Renal cortex interstitium (tissue), 11 donors: ENCODE results near the gene ELOVL1. TPM values are rescaled to one million over a fixed set of nuclear protein-coding genes. Genes with fewer than 3 reads are reported as not detected.
"Not testable (repeated sequence)": the region's sequence is repeated elsewhere in the genome, so short reads cannot be mapped to it uniquely, and the experiment has no call there.

Source experiments
- DNase-seq, 11 donors: peaks; one replicate each; pipeline ENCODE4 v3.0.0-alpha.2; 2013; ENCODE audit warnings: low read depth in 9 of 11, low spot score in 4 of 11; ENCODE audit errors: extremely low read depth in 1 of 11
- polyA plus RNA-seq, 3 donors: library from polyadenylated mRNA; unstranded; fragments of 120-200 nt; gene quantifications; one replicate each; pipeline ENCODE4 v1.2.1, GENCODE V29; 2013; ENCODE audit not compliant: insufficient read length in 3 of 3

The ELOVL1 gene
- polyA plus RNA-seq, 3 donors, result 75.3 to 83.9 (median 77.6) TPM

DNA sequence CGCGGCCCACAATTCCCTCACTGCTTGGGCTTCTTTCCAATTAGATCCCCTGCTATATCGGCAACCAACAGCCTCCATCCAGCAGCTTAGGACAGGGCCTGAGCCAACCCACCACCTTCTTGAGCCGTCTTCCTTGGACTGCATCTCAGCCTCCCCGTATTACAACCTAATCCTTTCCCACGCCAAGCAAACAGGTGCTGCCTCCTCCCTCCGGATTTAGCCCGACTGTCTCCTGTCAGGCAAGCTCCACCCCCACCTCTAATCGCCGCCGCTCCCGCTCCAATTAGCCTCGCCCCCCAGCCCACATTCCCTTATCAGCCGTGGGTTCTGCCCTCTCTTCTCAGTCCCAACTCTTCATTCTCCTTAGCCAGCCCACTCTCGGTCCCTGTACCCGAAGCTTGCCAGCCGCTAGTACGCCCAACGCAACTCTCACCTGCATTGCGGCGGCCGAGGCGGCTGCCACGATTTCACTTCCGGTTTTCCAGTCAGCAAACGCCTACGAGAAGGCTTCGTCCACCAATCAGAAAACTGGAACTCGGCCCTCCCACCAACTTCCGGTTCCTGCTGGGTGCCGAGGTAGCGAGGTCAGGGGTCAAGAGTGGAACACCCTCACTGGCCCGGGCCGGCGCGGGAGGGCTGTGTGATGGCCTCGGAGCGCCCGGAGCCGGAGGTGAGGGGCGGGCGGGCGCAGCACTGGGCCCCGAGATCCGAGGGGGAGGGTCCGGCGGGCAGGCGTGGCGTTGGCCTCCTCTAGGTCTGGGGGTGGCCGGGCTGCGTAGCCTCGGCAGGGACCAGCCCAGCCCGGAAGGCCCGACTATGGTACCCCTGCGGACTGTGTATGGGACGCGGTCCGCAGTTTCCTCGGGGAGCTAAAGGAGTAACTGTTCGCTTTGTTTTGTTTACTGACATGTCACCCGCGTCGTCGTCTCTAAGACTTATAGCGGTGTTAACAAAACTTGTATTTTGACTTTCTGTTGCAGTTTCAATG is 21.8 kb upstream of the ELOVL1 start, which contains the start of the genes MED8 and SZT2:
TSS of gene MED8 (minus strand) at position 475 of the 988 bp plus-strand sequence. CDS start at position 439, 36 bp downstream.
TSS of gene SZT2 (plus strand) at position 574 of the 988 bp plus-strand sequence. CDS start at position 644, 70 bp downstream.
- peak; percentile 84 to 96 (median 93) for DNase-seq

- no peak for DNase-seq
These were observed 20.8 kb upstream of the ELOVL1 start for GRCh38 chr1:43388613-43389012.

DNA sequence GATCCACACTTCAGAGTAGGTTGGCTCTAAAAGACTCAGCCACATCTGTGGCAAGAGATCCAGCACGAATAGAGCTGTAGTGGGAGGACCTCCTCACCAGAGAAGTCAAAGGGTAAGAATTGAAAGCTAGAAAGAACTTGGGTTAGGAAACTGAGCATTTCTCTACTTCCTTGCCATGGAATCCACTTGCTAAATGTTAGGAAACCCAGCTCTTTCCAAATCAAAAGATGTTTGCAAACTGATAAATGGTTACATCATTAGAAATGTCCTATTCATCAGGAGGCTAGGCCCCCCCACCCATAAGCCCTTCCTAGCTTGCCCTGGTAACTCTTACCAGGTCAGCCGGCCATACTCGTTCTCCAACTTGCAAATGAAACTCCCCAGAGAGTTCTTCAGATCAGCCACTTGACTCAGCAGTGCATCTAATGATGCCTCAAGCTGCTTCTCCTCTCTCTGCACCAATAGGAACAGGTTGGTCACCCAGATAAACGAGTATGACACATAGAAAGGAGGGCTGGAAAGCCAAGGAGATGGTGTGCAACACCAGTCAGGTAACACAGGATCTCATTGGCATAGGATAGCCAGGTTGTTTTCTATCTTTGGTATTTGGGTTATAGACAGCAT is 20.3 kb upstream of the ELOVL1 start:
- DNase-seq, result no peak

- DNase-seq, result no peak
These were observed 18.9 kb upstream of the ELOVL1 start for GRCh38 chr1:43386676-43387075.

DNA sequence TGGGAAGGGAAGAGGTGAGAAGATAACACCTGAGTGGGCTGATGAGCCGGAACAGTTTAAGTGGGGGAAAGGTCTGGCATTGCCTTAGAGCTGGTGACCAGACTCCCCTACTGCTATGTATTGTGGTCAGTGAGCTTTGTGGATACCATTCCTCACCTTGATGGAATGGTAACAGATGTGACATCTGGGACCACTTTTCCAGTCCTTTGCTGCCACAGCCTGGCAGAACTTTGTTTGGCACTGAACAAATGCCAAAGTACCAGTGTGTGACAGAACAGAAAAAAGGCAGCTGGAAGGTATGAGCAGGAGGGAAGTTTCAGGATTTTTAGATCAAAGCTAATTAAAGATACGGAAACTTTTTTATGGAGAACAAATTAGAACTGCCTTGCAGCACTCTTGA is 15.6 kb upstream of the ELOVL1 start:
- no peak for DNase-seq

DNA sequence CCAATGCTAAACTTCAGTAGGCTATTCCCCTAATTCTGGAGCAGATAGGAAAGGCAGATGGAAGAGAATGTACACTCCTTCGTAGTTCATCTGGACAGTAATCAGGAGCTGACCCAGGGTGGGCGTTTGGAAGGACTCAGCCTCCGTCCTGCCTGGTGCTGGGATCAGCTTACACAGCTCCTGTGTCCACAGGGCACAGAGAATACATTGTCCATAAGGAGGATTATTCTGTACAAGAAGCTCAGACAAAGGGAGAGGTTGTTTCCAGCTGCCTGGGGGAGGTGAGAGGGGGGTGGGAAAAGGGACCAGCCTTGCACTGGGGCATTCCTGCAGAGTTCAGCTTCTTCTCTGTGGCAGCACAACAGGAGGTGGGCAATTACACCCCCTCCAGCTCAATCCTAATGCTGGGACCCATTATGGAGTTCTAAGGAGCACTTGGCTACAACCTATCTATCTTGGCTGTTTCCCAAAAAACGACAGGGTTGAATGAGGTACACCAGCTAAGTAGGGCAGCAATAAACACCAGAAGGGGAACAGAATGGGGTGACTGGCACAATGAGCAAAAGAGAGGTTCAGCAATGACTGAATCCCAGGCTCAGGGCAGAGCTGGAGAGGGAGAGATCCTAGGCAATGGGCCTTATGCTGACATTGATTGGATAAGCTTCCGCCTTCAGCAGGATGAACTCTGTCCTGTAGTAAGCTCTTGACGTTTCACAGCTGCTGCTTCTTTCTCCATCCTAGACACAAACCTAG is 14.4 kb upstream of the ELOVL1 start:
- peak in 2 of 11 donors; percentile 54 to 62 for DNase-seq

DNA sequence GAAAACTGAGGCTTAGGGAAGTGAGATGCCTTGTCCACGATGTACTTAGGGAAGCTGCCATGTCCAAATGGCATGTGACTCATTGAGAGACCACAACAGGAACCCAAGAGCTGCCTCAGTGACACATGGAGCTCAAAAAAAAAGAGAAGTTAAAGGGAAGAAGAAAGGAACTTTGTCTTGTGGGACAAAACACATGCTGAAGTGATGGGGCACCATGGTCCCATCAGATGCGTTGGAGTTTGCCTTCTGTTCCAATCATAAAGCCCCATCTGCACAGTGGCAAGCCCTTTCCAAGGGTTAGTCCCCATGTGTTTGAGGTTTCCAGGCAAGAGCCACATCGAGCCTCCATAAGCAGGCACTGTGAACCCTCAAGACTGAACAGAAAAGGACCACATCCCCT is 13.8 kb upstream of the ELOVL1 start:
- no peak for DNase-seq

GRCh38 chr1:43379476-43379875 is 11.7 kb upstream of the ELOVL1 start:
- DNase-seq, result no peak

DNA sequence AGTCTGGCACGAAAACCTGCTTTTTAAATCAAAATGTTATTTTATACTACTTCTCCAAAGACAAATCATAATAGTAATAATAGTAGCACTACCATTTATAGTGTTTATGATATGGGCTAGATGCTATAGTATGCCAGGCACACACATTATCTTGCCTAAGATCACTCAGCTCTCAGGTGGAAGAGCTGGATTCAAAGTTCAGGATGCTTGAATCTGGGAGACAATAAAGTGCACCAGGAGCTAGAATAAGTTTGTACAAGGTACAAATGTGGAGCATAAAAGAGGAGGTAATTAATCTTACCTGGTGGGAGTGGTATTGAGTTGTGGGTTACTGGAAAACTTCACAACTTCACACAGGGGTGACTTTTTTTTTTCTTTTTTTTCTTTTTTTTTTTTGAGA is 10.0 kb upstream of the ELOVL1 start:
- no peak for DNase-seq

DNA sequence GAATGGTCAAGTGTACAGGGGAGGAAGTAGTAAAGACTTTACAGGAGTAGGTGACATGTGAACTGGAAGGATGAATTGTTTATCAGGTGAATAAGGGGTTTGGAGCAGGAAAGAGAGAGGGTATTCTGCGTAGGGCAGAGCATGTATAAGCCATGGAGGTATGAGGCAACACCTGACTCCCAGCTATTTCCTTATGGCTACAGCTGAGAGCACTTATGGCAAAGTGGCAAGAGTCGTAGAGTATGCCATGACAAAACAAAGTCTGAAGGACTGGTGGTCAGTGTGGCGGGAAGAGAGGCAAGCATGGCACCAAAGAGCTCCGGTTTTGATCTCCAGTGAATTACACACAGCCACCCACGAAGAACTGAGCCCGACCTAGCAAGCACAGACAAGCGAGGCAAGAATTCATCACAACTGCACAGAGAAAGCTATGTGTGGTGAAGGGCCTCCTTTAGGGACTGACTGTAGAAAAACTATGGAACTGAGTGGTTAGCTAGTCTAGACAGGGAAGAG is 9.0 kb upstream of the ELOVL1 start:
- DNase-seq, result no peak

GRCh38 chr1:43373066-43373940 is 5.5 kb upstream of the ELOVL1 start:
- no peak for DNase-seq

- no peak for DNase-seq
These were observed 4.4 kb upstream of the ELOVL1 start for GRCh38 chr1:43372172-43372571.

DNA sequence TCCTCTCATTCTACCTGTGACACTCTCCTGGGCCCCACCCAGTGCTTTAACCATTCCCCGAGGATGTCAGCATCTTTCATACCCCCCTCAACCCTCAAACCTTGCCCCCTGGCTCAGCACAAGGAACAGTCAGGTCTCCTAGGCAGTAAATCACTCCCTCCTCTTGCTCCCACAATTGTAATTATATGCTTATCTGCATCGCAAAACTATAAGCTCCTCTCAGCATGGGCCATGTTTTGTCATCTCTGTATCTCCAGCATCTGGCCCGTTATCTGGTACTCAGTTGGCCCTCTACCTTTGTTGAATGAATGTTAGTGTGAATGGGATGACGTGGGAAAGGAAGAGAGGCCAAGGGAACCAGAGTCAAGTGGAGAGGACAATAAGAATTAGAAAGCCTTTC is 2.8 kb upstream of the ELOVL1 start:
- DNase-seq, result no peak

DNA sequence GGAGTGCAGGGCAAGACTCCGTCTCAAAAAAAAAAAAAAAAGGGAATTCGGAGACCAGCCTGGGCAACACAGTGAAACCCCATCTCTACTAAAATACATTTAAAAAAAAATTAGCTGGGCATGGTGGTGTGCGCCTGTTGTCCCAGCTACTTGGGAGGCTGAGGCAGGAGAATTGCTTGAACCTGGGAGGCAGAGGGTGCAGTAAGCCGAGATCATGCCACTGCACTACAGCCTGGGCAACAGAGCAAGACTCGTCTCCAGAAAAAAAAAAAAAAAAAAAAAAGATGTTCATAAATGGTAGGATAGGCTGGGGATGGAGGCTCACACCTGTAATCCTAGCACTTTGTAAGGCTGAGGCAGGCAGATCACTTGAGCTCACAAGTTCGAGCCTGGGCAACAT is 2.0 kb upstream of the ELOVL1 start:
- not testable (repeated sequence) for DNase-seq

- no peak for DNase-seq
These were observed 822 bp upstream of the ELOVL1 start for GRCh38 chr1:43368646-43369020.

GRCh38 chr1:43367026-43367903 is 546 bp downstream of the ELOVL1 start:
- no peak for DNase-seq

DNA sequence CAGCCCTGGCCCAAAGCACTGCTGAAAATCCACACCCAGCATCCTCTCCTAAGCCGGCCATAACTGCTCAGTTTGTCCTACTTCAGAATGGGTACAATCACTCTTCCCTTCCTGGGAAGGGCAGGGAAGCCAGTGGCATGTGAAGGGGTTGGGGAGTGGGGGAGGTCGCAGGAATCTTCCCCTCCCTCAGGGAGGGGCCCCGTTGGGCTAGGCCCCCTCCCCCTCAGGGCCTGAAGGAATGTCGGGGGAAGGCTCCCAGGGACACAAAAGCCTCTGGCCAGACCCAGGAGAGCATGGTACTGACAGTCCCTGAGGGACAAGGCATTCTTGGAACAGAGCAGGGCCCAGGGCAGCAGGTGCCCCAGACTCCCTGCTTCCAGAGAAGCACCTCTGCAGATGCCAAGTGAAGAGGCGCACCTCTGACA is 1.2 kb downstream of the ELOVL1 start:
- no peak for DNase-seq
